Left ventricle myocardium superior (tissue), 1 donor: ENCODE results near the gene ANOS1. TPM values are rescaled to one million over a fixed set of nuclear protein-coding genes. Genes with fewer than 3 reads are reported as not detected.

ENCODE experiments used
- ATAC-seq: fragments of 200-7000 bp; cut with Tn5 transposase; one replicate; pipeline ENCODE4 v1.9.1; 2020; ENCODE audit warnings: mild to moderate bottlenecking, moderate library complexity
- DNase-seq: peaks from one replicate; pipeline ENCODE4 v3.0.0-alpha.2; 2020
- intact Hi-C: fragments of 100-400 bp; cut with micrococcal nuclease; formaldehyde crosslinking; loops from one replicate; pipeline ENCODE4 v1.11.0; 2022
- total RNA-seq: library from RNA; stranded (reverse); fragmentation: NEBNext Ultra II Directional; extraction: Animal tissue kit (Norgen Biotek cat#: 25700); gene quantifications from one replicate; pipeline ENCODE4 v1.2.1, GENCODE V29; 2021
- donor health status: DM: no; HTN: yes; CAD: no; lungs with severe emphysema.

The ANOS1 gene
- total RNA-seq, 1 donor from 2014 or later, result 5.8 TPM

DNA sequence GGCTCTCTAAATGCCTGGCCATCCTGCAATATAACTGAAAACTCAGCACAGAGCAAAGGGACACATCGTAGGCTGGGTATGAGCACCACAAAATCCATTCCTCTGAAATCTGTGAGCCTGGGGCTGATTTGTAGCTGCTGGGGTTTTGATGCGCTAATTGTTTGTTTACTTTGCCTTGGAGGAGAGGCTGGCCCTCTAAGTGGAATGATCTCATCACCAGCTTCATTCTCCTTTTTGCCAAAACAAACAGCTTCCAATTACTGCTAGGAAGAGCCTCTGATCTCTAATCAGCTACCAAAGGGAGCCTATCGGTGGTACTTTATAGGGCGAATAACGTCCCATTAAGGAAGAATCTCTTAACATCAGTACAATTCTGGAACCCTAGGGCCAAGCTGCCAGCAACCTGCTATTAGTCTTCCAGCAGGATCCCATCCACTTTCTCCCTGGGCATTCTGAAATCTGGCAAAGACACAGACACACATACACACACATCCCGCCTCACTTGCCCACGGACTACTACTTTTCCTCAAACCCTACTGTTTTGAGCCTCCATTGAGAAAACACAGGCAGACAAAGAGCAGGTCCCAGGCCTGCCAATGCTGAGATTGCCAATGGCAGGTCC lies 5.8 kb downstream of the ANOS1 start:
- intact Hi-C loops, result no loop called here
- ATAC-seq (peak; percentile 42), DNase-seq (no peak)

GRCh38 chrX:8724300-8724699 lies 7.6 kb downstream of the ANOS1 start:
- intact Hi-C loops, result no loop called here
- no peak for DNase-seq
- peak; percentile 29 for ATAC-seq

- no peak for ATAC-seq
- no peak for DNase-seq
- intact Hi-C loops, result no loop called here
These were observed 10.4 kb downstream of the ANOS1 start for GRCh38 chrX:8721536-8721935.

DNA sequence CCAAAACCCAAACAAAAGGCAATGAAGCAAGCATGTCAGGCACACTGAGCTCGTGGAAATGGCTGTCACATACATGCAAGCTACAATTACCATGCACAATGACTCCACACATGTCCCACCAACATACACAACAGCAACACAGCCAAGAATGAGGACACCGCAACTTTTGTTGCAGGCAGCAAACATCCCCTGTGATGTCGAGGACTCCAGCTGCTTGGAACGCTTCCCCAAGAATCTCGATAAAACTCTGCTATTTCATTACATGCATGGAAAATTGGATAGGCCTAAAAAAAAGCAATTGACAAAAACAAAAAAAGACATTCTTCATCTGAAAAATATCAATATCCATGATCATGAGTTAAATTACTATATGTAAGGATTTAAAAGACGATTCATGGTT lies 11.8 kb downstream of the ANOS1 start:
- ATAC-seq (no peak), DNase-seq (no peak)
- intact Hi-C loops, result no loop called here

DNA sequence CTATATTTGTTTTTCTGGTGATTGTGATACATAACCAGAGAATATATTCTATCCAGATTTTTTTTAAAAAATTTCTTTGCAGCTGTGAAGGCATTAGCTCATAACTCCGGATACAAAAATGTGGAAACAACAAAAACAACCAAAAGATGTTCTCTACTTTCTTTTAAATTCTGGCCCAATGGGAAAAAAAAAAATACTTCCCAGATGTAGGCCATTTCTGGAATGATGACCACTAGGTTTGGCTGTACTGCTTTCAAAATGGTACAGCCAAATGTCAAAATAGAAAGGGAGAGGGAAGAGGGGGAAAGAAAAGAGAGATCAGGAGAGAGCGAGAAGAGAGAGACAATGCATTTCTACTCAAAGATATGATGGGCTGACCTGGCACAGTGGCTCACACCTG lies 14.6 kb downstream of the ANOS1 start:
- no peak for ATAC-seq
- intact Hi-C loops, result no loop called here

GRCh38 chrX:8714164-8714563 lies 17.8 kb downstream of the ANOS1 start:
- no peak for ATAC-seq
- DNase-seq, result no peak
- intact Hi-C loops, result no loop called here

More for the DNA sequence above, 14.6 kb downstream of the ANOS1 start:
- no peak for DNase-seq

DNA sequence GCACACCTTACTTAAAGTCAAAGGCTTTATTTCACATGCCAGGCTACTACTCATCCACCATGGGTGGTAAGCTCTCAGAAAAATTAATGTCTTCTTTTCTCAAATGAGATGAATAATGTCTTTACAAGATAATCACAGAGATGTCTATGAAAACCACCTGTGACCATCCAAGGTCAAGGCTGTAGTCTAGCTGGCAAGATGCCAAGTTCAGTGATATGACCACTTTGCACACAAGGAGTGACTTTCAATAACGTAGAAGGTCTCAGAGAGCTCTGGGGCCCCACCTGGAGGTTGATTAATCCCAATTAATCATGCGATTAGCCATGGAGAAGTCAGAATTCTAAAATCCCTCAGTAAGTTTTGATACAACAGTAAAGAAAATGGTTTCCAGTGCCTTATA lies 20.5 kb downstream of the ANOS1 start:
- no peak for ATAC-seq
- intact Hi-C loops, result no loop called here

GRCh38 chrX:8704184-8704583 lies 27.8 kb downstream of the ANOS1 start:
- intact Hi-C loops, result no loop called here
- ATAC-seq, result no peak

More for the DNA sequence above, 20.5 kb downstream of the ANOS1 start:
- DNase-seq, result no peak

DNA sequence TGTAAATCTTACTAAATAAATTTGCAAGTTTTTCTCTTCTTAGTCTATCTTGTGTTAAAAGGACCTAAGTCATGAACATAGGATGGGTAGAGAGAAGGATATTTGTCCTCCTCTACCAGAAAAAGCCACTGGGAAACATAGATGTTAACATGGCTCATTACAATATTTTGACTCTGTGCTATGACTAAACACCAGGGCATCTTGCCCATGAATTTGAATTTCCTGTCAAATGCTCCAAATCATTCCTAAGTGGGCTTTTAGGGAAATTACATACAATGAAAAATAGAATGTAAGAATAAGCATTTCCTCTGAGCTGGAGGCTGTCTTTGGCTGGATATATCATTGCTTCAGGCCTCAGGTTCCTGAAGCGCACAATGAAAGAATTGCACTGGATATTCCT lies 39.1 kb downstream of the ANOS1 start:
- DNase-seq, result no peak
- intact Hi-C loops, result no loop called here
- no peak for ATAC-seq

More at GRCh38 chrX:8704184-8704583, 27.8 kb downstream of the ANOS1 start:
- DNase-seq, result no peak

GRCh38 chrX:8689473-8689872 lies 42.5 kb downstream of the ANOS1 start:
- ATAC-seq (no peak), DNase-seq (no peak)
- intact Hi-C loops, result no loop called here

DNA sequence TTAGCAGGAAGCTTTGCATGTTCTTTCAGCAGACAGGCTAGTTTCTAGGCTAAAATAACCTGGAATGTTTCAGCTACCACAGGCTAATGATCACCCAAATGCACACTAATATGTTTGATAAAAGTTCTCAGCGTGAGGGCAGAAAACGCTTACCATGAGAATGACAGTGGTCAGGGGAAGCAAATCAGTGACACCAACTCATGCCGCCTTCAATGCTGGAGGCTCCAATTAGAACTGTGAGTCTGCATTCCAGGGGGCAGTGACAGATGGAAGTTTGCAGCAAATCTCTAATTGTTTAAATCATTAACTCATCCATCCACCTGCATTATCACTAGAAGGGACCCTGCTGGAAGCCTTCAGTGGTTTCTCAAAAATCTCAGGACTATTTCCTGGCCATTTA lies 43.2 kb downstream of the ANOS1 start:
- DNase-seq (no peak), ATAC-seq (no peak)
- intact Hi-C loops, result no loop called here

- intact Hi-C loops, result no loop called here
These were observed 47.6 kb downstream of the ANOS1 start for GRCh38 chrX:8684201-8684965.

GRCh38 chrX:8683687-8684086 lies 48.2 kb downstream of the ANOS1 start:
- ATAC-seq, result no peak
- no peak for DNase-seq
- intact Hi-C loops, result no loop called here

More at GRCh38 chrX:8684201-8684965, 47.6 kb downstream of the ANOS1 start:
- ATAC-seq (no peak), DNase-seq (no peak)

DNA sequence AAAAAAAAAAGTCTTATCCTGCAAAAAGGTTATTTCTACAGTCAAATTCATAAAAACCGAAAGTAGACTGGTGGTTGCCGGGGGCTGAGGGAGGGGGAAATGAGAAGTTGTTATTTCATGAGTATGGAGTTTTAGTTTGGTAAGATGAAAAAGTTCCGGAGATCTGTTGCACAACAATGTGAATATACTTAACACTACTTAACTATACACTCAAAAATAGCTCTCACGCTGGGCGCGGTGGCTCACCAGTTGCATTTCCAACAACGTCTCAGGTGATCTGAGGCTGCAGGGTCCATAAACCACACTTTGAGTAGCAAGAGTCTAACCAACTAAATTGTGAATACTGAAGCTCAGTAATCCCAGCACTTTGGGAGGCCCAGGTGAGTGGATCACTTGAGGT lies 52.4 kb downstream of the ANOS1 start:
- ATAC-seq, result no peak
- no peak for DNase-seq
- intact Hi-C loops, result no loop called here

GRCh38 chrX:8675006-8675630 lies 56.8 kb downstream of the ANOS1 start:
- ATAC-seq (no peak), DNase-seq (no peak)
- intact Hi-C loops, result no loop called here

GRCh38 chrX:8673201-8673600 lies 58.7 kb downstream of the ANOS1 start:
- DNase-seq, result no peak
- intact Hi-C loops, result no loop called here
- ATAC-seq, result peak; percentile 23

- no peak for ATAC-seq
- intact Hi-C loops, result no loop called here
These were observed 59.8 kb downstream of the ANOS1 start for GRCh38 chrX:8672176-8672575.

GRCh38 chrX:8668813-8669212 lies 63.1 kb downstream of the ANOS1 start:
- ATAC-seq (no peak), DNase-seq (no peak)
- intact Hi-C loops, result no loop called here

More at GRCh38 chrX:8672176-8672575, 59.8 kb downstream of the ANOS1 start:
- DNase-seq, result no peak

DNA sequence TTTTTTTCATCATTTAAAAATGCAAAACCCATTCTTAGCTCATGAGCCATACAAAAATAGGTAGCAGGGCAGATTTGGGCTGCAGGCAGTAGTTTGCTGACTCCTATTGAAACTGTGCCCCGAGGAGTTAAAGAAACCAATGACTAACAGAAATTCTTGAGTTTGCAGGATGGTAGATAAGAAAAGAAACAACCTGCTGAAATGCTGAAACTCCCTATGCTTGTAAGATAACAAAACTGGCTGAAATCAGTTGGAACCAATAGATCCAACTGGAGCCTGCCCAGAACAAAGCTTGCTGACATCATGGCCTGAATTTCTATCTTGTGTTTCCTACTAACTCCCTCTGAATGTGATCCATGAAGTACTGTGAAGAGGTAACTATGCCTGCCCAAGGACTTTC lies 68.6 kb downstream of the ANOS1 start:
- ATAC-seq, result no peak
- DNase-seq, result no peak
- intact Hi-C loops, result no loop called here

DNA sequence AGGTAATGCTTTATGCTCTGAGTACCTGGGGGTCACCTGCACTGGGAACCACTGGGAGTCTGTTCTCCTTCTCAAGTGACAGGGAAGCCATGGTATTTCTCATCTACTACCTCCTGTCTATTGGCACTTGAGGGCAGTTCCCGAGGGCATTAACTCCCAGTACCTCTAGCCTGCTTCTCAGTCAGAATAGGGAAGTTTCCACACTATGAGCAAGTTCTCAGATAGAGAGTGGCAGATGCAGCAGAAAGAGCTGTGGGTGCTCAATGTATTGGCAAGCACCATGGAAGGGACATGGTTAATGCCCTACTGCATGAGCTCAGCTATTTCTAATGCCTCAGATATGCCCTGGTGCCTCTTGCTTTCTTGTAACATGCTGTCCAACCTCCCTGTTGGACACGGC lies 74.1 kb downstream of the ANOS1 start:
- DNase-seq (no peak), ATAC-seq (no peak)
- intact Hi-C loops, result no loop called here
